HepG2 (cell line): ENCODE results near the gene MARF1. TPM values are rescaled to one million over a fixed set of nuclear protein-coding genes. Genes with fewer than 3 reads are reported as not detected.

Experiments used
- AFF4 ChIP-seq: sonication (generic); formaldehyde crosslinking; IDR thresholded peaks from 2 replicates; pipeline ENCODE4 v1.4.0; 2020; ENCODE audit warnings: missing genetic modification reagents
- AHDC1 ChIP-seq: sonication (generic); formaldehyde crosslinking; IDR thresholded peaks from 2 replicates; pipeline ENCODE4 v1.5.1; 2020; ENCODE audit warnings: mild to moderate bottlenecking, missing genetic modification reagents, borderline replicate concordance
- ATRX ChIP-seq: sonication (generic); formaldehyde crosslinking; IDR thresholded peaks from 2 replicates; pipeline ENCODE4 v1.4.0; 2020; ENCODE audit warnings: missing genetic modification reagents, borderline replicate concordance
- CHD2 ChIP-seq: IDR thresholded peaks from 2 replicates; pipeline ENCODE4 v1.6.1; 2011; ENCODE audit warnings: low read depth, low read length, improper control_type of control experiment
- CREB3 ChIP-seq: sonication (generic); formaldehyde crosslinking; IDR thresholded peaks from 2 replicates; pipeline ENCODE4 v1.5.0; 2020; ENCODE audit warnings: missing genetic modification reagents
- FOXA1 ChIP-seq, 2 experiments: fragments of 450-650 bp in 1 of 2; sonication (generic) in 1 of 2; formaldehyde crosslinking in 1 of 2; IDR thresholded peaks; 2 replicates each; pipeline versions ENCODE4 v1.4.0 to v1.6.1; 2016 to 2020; ENCODE audit warnings: missing genetic modification reagents in 1 of 2
- JUN ChIP-seq: sonication (generic); formaldehyde crosslinking; IDR thresholded peaks from 2 replicates; pipeline ENCODE4 v1.4.0; 2020; ENCODE audit warnings: mild to moderate bottlenecking, missing genetic modification reagents
- JUND ChIP-seq: sonication (generic); formaldehyde crosslinking; IDR thresholded peaks from 2 replicates; pipeline ENCODE4 v1.8.0; 2022; ENCODE audit warnings: mild to moderate bottlenecking, missing genetic modification reagents
- MYNN ChIP-seq: sonication (generic); formaldehyde crosslinking; IDR thresholded peaks from 2 replicates; pipeline ENCODE4 v1.4.0; 2020; ENCODE audit warnings: mild to moderate bottlenecking, low read depth, missing genetic modification reagents
- RFX5 ChIP-seq: IDR thresholded peaks from 2 replicates; pipeline ENCODE4 v1.6.1; 2011; ENCODE audit warnings: low read depth, low read length, improper control_type of control experiment
- SETDB1 ChIP-seq: sonication (generic); formaldehyde crosslinking; IDR thresholded peaks from 2 replicates; pipeline ENCODE4 v1.5.1; 2020; ENCODE audit warnings: missing genetic modification reagents, mild to moderate bottlenecking, borderline replicate concordance
- ZBTB8A ChIP-seq: sonication (generic); formaldehyde crosslinking; IDR thresholded peaks from 2 replicates; pipeline ENCODE4 v1.4.0; 2020; ENCODE audit warnings: mild to moderate bottlenecking, low read depth, missing genetic modification reagents, borderline replicate concordance
- ZNF34 ChIP-seq: sonication (generic); formaldehyde crosslinking; IDR thresholded peaks from 2 replicates; pipeline ENCODE4 v1.4.0; 2020; ENCODE audit warnings: mild to moderate bottlenecking, missing genetic modification reagents, borderline replicate concordance
- ZNF768 ChIP-seq: sonication (generic); formaldehyde crosslinking; IDR thresholded peaks from 2 replicates; pipeline ENCODE4 v1.4.0; 2020; ENCODE audit warnings: missing genetic modification reagents
- ZNF770 ChIP-seq: sonication (generic); formaldehyde crosslinking; IDR thresholded peaks from 2 replicates; pipeline ENCODE4 v1.5.0; 2020; ENCODE audit warnings: mild to moderate bottlenecking, missing genetic modification reagents
- polyA plus RNA-seq, 8 experiments: library from polyadenylated mRNA; depleted of rRNA in 3 of 8; stranded (reverse) in 7 of 8; unstranded in 1 of 8; fragments of >200 nt; fragmentation: Illumina TruSeq in 4 of 8; extraction: Trizol in 4 of 8; gene quantifications; 2 replicates each; pipeline versions ENCODE4 v1.2.1 to v1.2.3, GENCODE V29; 2011 to 2016; ENCODE audit warnings: low read depth in 4 of 8, missing spikeins in 1 of 8, mixed read lengths in 1 of 8; ENCODE audit not compliant: insufficient read depth in 1 of 8
- total RNA-seq, 5 experiments: library from RNA; depleted of rRNA; stranded (reverse); fragments of >200 nt; fragmentation: Illumina TruSeq; extraction: Trizol; gene quantifications; 2 replicates each; pipeline ENCODE4 v1.2.3, GENCODE V29; 2016; ENCODE audit warnings: low read depth in 1 of 5

MARF1 gene
- total and polyA plus RNA-seq, 2 of the 13 experiments (the other 11 are each of a cell fraction or from before 2014, with no cell fraction given), result 8.7 to 20.7 TPM

- TF ChIP-seq AFF4 (CRISPR knock-in tag) (no peak), JUND (CRISPR knock-in tag) (no peak), RFX5 (peak; percentile 79), ZNF34 (no peak), MYNN (CRISPR knock-in tag) (no peak), CHD2 (no peak), CREB3 (CRISPR knock-in tag) (peak; percentile 88; the same call in 1 of the 2 replicates), ZNF768 (peak; percentile 56; the same call in 1 of the 2 replicates), ZNF770 (CRISPR knock-in tag) (peak; percentile 5; the same call in 1 of the 2 replicates), FOXA1 (IDR thresholded peaks at IDR 0.05) (no peak), FOXA1 (CRISPR knock-in tag; IDR thresholded peaks at IDR 0.05) (no peak), ATRX (CRISPR knock-in tag) (no peak), ZBTB8A (0 out of 2 replicates have a peak, but pooled peaks have one; percentile 82), JUN (no peak), AHDC1 (CRISPR knock-in tag) (no peak; the same call in 1 of the 2 replicates), SETDB1 (CRISPR knock-in tag) (no peak)
These were observed 7.2 kb upstream of the MARF1 start, which contains the start of gene NDE1 (continued) for GRCh38 chr16:15650019-15650697.
